HG03378 (cell line): ENCODE measurements around the gene STOM.
A peak's percentile ranks its signal among the peaks of the same experiment; 100 is the strongest.

Experiments
- ATAC-seq: cut with Tn5 transposase; IDR thresholded peaks from one replicate; pipeline ENCODE4 v1.9.1; 2021; ENCODE audit warnings: mild to moderate bottlenecking, moderate library complexity; ENCODE audit not compliant: unreplicated experiment

Gene STOM

GRCh38 chr9:121372239-121373010 is 2.4 kb upstream of the STOM start:
- ATAC-seq, result no peak

GRCh38 chr9:121371495-121372061 is 1.5 kb upstream of the STOM start:
- no peak for ATAC-seq

- no peak for ATAC-seq
These were observed 1.3 kb downstream of the STOM start for GRCh38 chr9:121368745-121369144.

GRCh38 chr9:121368138-121368522 is 1.9 kb downstream of the STOM start:
- no peak for ATAC-seq

- ATAC-seq, result no peak
These were observed 2.5 kb downstream of the STOM start for GRCh38 chr9:121367306-121368137.

GRCh38 chr9:121366611-121367192 is 3.3 kb downstream of the STOM start:
- ATAC-seq, result no peak

- no peak for ATAC-seq
These were observed 4.5 kb downstream of the STOM start for GRCh38 chr9:121365564-121365963.

- ATAC-seq, result no peak
These were observed 5.2 kb downstream of the STOM start for GRCh38 chr9:121364886-121365285.

- ATAC-seq, result no peak
These were observed 6.0 kb downstream of the STOM start for GRCh38 chr9:121364077-121364476.

- no peak for ATAC-seq
These were observed 6.5 kb downstream of the STOM start for GRCh38 chr9:121363622-121363961.

GRCh38 chr9:121362813-121363621 is 7.0 kb downstream of the STOM start:
- ATAC-seq, result no peak

GRCh38 chr9:121360601-121361374 is 9.3 kb downstream of the STOM start:
- no peak for ATAC-seq

GRCh38 chr9:121359351-121360294 is 10.4 kb downstream of the STOM start:
- ATAC-seq, result no peak

- ATAC-seq, result peak; percentile 51
These were observed 11.3 kb downstream of the STOM start for GRCh38 chr9:121358751-121359150.

- ATAC-seq, result no peak
These were observed 13.0 kb downstream of the STOM start for GRCh38 chr9:121357011-121357410.

GRCh38 chr9:121354762-121355161 is 15.3 kb downstream of the STOM start:
- no peak for ATAC-seq

GRCh38 chr9:121354141-121354540 is 15.9 kb downstream of the STOM start:
- no peak for ATAC-seq

- peak; percentile 97 for ATAC-seq
These were observed 16.6 kb downstream of the STOM start for GRCh38 chr9:121353241-121354061.
